Liver (tissue), 9 donors: ENCODE measurements around the gene RIC3. TPM values are rescaled to one million over a fixed set of nuclear protein-coding genes. Genes with fewer than 3 reads are reported as not detected.

Source experiments
- DNase-seq: peaks from one replicate; pipeline ENCODE4 v3.0.0-alpha.2; 2017; ENCODE audit warnings: low spot score
- H3K27ac ChIP-seq, 2 donors: one replicate each; pipeline ENCODE4 v1.7.0; 2013; ENCODE audit warnings: inconsistent platforms in 2 of 2, low read length in 2 of 2, control low read depth in 1 of 2, low read depth in 1 of 2, mild to moderate bottlenecking in 1 of 2
- H3K27me3 ChIP-seq, 4 donors: one replicate each; pipeline versions ENCODE4 v1.6.1 to v1.7.0; 2013; ENCODE audit warnings: low read length in 3 of 4, inconsistent platforms in 1 of 4, mild to moderate bottlenecking in 1 of 4, moderate library complexity in 1 of 4; ENCODE audit not compliant: control insufficient read depth in 4 of 4, insufficient read depth in 4 of 4
- H3K36me3 ChIP-seq, 4 donors: one replicate each; pipeline versions ENCODE4 v1.6.1 to v1.7.0; 2013; ENCODE audit warnings: low read length in 3 of 4, mild to moderate bottlenecking in 3 of 4, low read depth in 1 of 4, moderate library complexity in 1 of 4; ENCODE audit not compliant: control insufficient read depth in 4 of 4, insufficient read depth in 3 of 4
- H3K4me1 ChIP-seq, 4 donors: one replicate each; pipeline versions ENCODE4 v1.6.1 to v1.7.0; 2013; ENCODE audit warnings: low read length in 3 of 4, mild to moderate bottlenecking in 3 of 4, moderate library complexity in 1 of 4; ENCODE audit not compliant: control insufficient read depth in 4 of 4, insufficient read depth in 4 of 4
- H3K4me3 ChIP-seq, 3 donors: one replicate each; pipeline versions ENCODE4 v1.6.1 to v1.7.0; 2013; ENCODE audit warnings: low read length in 3 of 3, control low read depth in 1 of 3, low read depth in 1 of 3, mild to moderate bottlenecking in 1 of 3
- H3K9ac ChIP-seq, 2 donors: one replicate each; pipeline ENCODE4 v1.7.0; 2013; ENCODE audit warnings: low read length in 2 of 2, mild to moderate bottlenecking in 2 of 2, moderate library complexity in 2 of 2, control low read depth in 1 of 2, low read depth in 1 of 2
- H3K9me3 ChIP-seq, 4 donors: one replicate each; pipeline versions ENCODE4 v1.6.1 to v1.7.0; 2013; ENCODE audit warnings: low read length in 3 of 4; ENCODE audit not compliant: control insufficient read depth in 4 of 4
- ATF3 ChIP-seq: IDR thresholded peaks from 2 replicates; pipeline ENCODE4 v1.6.1; 2016; ENCODE audit warnings: antibody characterized with exemption
- CTCF ChIP-seq: fragments of 150-350 bp; IDR thresholded peaks from 2 replicates; pipeline ENCODE4 v1.5.1; 2017; ENCODE audit warnings: improper control_type of control experiment, low read depth, low read length; ENCODE audit not compliant: missing input control
- EGR1 ChIP-seq, 2 donors: IDR thresholded peaks; 2 replicates each; pipeline ENCODE4 v1.6.1; 2016 to 2018; ENCODE audit warnings: antibody characterized with exemption in 2 of 2, low read depth in 2 of 2
- FOXA1 ChIP-seq: IDR thresholded peaks from 2 replicates; pipeline ENCODE4 v1.6.1; 2016; ENCODE audit warnings: antibody characterized with exemption
- FOXA2 ChIP-seq: IDR thresholded peaks from 2 replicates; pipeline ENCODE4 v1.6.1; 2016; ENCODE audit warnings: antibody characterized with exemption
- GABPA ChIP-seq, 2 donors: IDR thresholded peaks in 1 of 2; conservative IDR thresholded peaks in 1 of 2; 2 replicates each; pipeline ENCODE4 v1.6.1; 2016; ENCODE audit warnings: antibody characterized with exemption in 2 of 2, mild to moderate bottlenecking in 1 of 2, moderate library complexity in 1 of 2
- HNF4A ChIP-seq, 2 donors: conservative IDR thresholded peaks; 2 replicates each; pipeline ENCODE4 v1.6.1; 2016; ENCODE audit warnings: antibody characterized with exemption in 2 of 2, mild to moderate bottlenecking in 2 of 2
- HNF4G ChIP-seq: IDR thresholded peaks from 2 replicates; pipeline ENCODE4 v1.6.1; 2016; ENCODE audit warnings: antibody characterized with exemption
- JUND ChIP-seq, 2 donors: IDR thresholded peaks; 2 replicates each; pipeline ENCODE4 v1.6.1; 2016; ENCODE audit warnings: antibody characterized with exemption in 2 of 2
- MAX ChIP-seq: IDR thresholded peaks from 2 replicates; pipeline ENCODE4 v1.6.1; 2016; ENCODE audit warnings: antibody characterized with exemption
- NR2F2 ChIP-seq: IDR thresholded peaks from 2 replicates; pipeline ENCODE4 v1.6.1; 2016; ENCODE audit warnings: antibody characterized with exemption
- RAD21 ChIP-seq, 2 donors: IDR thresholded peaks; 2 replicates each; pipeline ENCODE4 v1.6.1; 2016; ENCODE audit warnings: antibody characterized with exemption in 2 of 2, mild to moderate bottlenecking in 2 of 2
- REST ChIP-seq: IDR thresholded peaks from 2 replicates; pipeline ENCODE4 v1.6.1; 2016; ENCODE audit warnings: antibody characterized with exemption, mild to moderate bottlenecking
- RXRA ChIP-seq, 2 donors: IDR thresholded peaks; 2 replicates each; pipeline ENCODE4 v1.6.1; 2017 to 2018; ENCODE audit warnings: antibody characterized with exemption in 2 of 2, mild to moderate bottlenecking in 1 of 2
- SP1 ChIP-seq: IDR thresholded peaks from 2 replicates; pipeline ENCODE4 v1.6.1; 2018; ENCODE audit warnings: antibody characterized with exemption, mild to moderate bottlenecking
- TAF1 ChIP-seq: conservative IDR thresholded peaks from 2 replicates; pipeline ENCODE4 v1.6.1; 2016; ENCODE audit warnings: antibody characterized with exemption, mild to moderate bottlenecking
- YY1 ChIP-seq: IDR thresholded peaks from 2 replicates; pipeline ENCODE4 v1.6.1; 2016; ENCODE audit warnings: antibody characterized with exemption, mild to moderate bottlenecking
- ZBTB33 ChIP-seq: IDR thresholded peaks from 2 replicates; pipeline ENCODE4 v1.6.1; 2016; ENCODE audit warnings: antibody characterized with exemption
- WGBS: extraction: QIAGEN DNeasy Blood & Tissue Kit; methylation state at CpG from one replicate; pipeline ENCODE4 v1.1.7; 2013; 5-methylcytosine and 5-hydroxymethylcytosine counted together
- polyA plus RNA-seq, 2 donors: library from polyadenylated mRNA; stranded (reverse) in 1 of 2; unstranded in 1 of 2; fragments of 200-250 nt in 1 of 2; fragments of >200 nt in 1 of 2; fragmentation: Nextera tagmentation in 1 of 2; extraction: Ambion mirVana in 1 of 2; gene quantifications; one replicate each; pipeline versions ENCODE4 v1.2.1 to v1.2.3, GENCODE V29; 2013 to 2015
- total RNA-seq, 2 donors: library from RNA; depleted of rRNA; stranded (reverse); fragments of >200 nt; gene quantifications; one replicate each; pipeline ENCODE4 v1.2.3, GENCODE V29; 2014
- donor health status: healthy.
- donor health status: healthy.
- donor health status: healthy.
- donor health status: healthy.
- donor health status: healthy.

RIC3 gene
- total and polyA plus RNA-seq, 4 donors = 0.89 to 9.8 (median 4.5) TPM

- WGBS = 96% methylated on average over 2 of the region's 2 CpGs
- no peak overlapping the region for H3K27ac ChIP-seq
- no peaks in the 10 kb centered on the region for H3K27me3 ChIP-seq
- DNase-seq = no peak
- H3K4me1 ChIP-seq = no peaks in the 10 kb centered on the region
- H3K9ac ChIP-seq = no peak overlapping the region
- TF ChIP-seq REST = no peak
- no peak for TF ChIP-seq CTCF
- no peak for TF ChIP-seq ZBTB33
- no peak overlapping the region for H3K4me3 ChIP-seq
- no peaks in the 10 kb centered on the region for H3K9me3 ChIP-seq
- H3K36me3 ChIP-seq = peaks cover 0 to 3% (median under 1%) of the 10 kb centered on the region in 4 donors
These were observed 64.9 kb downstream of the RIC3 start for GRCh38 chr11:8103909-8104308.

GRCh38 chr11:8102965-8103364 lies 65.9 kb downstream of the RIC3 start:
- H3K4me3 ChIP-seq = no peak overlapping the region
- peaks cover 0 to 3% (median under 1%) of the 10 kb centered on the region in 4 donors for H3K36me3 ChIP-seq
- H3K9me3 ChIP-seq = no peaks in the 10 kb centered on the region
- H3K4me1 ChIP-seq = no peaks in the 10 kb centered on the region
- no peak overlapping the region for H3K27ac ChIP-seq
- no peak overlapping the region for H3K9ac ChIP-seq
- WGBS = 91% methylated on average over 7 of the region's 7 CpGs
- DNase-seq = no peak
- H3K27me3 ChIP-seq = no peaks in the 10 kb centered on the region
- TF ChIP-seq EGR1 (IDR thresholded peaks at IDR 0.05; ENCODE audit: low read depth in 2 of 2) (no peak), ATF3 (no peak), FOXA2 (no peak), TAF1 (no peak), RXRA (IDR thresholded peaks at IDR 0.05) (no peak), YY1 (no peak), HNF4G (no peak), FOXA1 (no peak), MAX (no peak), HNF4A (conservative IDR thresholded peaks at IDR 0.05) (no peak), NR2F2 (no peak), REST (no peak), JUND (IDR thresholded peaks at IDR 0.05) (no peak), GABPA (IDR thresholded peaks at IDR 0.05 in 1 of 2, conservative IDR thresholded peaks at IDR 0.05 in 1 of 2) (no peak), SP1 (no peak), CTCF (no peak), RAD21 (IDR thresholded peaks at IDR 0.05) (no peak)
